NOMO-1 treated with DMSO at 0.1 percent for 48 hours (cell line): ENCODE results near the gene NTN1.
A peak's percentile ranks its signal among the peaks of the same experiment; 100 is the strongest.
"Not testable (repeated sequence)": the region's sequence is repeated elsewhere in the genome, so short reads cannot be mapped to it uniquely, and the experiment has no call there.

Experiments used
- DNase-seq: peaks from one replicate; lab custom pipeline; 2025; ENCODE audit not compliant: unreplicated experiment; lab: John Stamatoyannopoulos, UW

NTN1 gene

GRCh38 chr17:9021158-9021991, at the start of gene NTN1:
Gene NTN1 (plus strand): TSS chr17:9021510. CDS start chr17:9022374, 864 bp downstream.
- DNase-seq: no peak

GRCh38 chr17:8975091-8975725, 46.1 kb upstream of the NTN1 start:
- DNase-seq: no peak

GRCh38 chr17:8976638-8977037, 44.7 kb upstream of the NTN1 start:
- DNase-seq: no peak

- DNase-seq: no peak
These were observed 41.6 kb upstream of the NTN1 start for GRCh38 chr17:8979715-8980114.

GRCh38 chr17:8981443-8981842, 39.9 kb upstream of the NTN1 start:
- no peak for DNase-seq

- not testable (repeated sequence) for DNase-seq
These were observed 37.1 kb upstream of the NTN1 start for GRCh38 chr17:8984225-8984624.

GRCh38 chr17:8985054-8985701, 36.1 kb upstream of the NTN1 start:
- DNase-seq: peak; percentile 59

- peak; percentile 6 for DNase-seq
These were observed 35.0 kb upstream of the NTN1 start for GRCh38 chr17:8986295-8986694.

GRCh38 chr17:8988263-8988935, 32.9 kb upstream of the NTN1 start:
- not testable (repeated sequence) for DNase-seq

GRCh38 chr17:8991514-8992285, 29.6 kb upstream of the NTN1 start:
- peak; percentile 66 for DNase-seq

GRCh38 chr17:8994319-8994718, 27.0 kb upstream of the NTN1 start:
- DNase-seq: peak; percentile 35

GRCh38 chr17:8995711-8996110, 25.6 kb upstream of the NTN1 start:
- no peak for DNase-seq

- DNase-seq: peak; percentile 48
These were observed 23.2 kb upstream of the NTN1 start for GRCh38 chr17:8997994-8998628.

GRCh38 chr17:9001559-9001958, 19.8 kb upstream of the NTN1 start:
- peak; percentile 38 for DNase-seq

- DNase-seq: no peak
These were observed 19.1 kb upstream of the NTN1 start for GRCh38 chr17:9002227-9002605.

GRCh38 chr17:9002606-9003354, 18.5 kb upstream of the NTN1 start:
- peak; percentile 21 for DNase-seq

- DNase-seq: no peak
These were observed 17.8 kb upstream of the NTN1 start for GRCh38 chr17:9003355-9004131.

- DNase-seq: no peak
These were observed 17.0 kb upstream of the NTN1 start for GRCh38 chr17:9004132-9004960.
